ENCODE measurements around the gene NEMP2. TPM values are rescaled to one million over a fixed set of nuclear protein-coding genes. Genes with fewer than 3 reads are reported as not detected.

Gene NEMP2
- polyA plus RNA-seq, 1 donor (not counting 4 experiments of a cell fraction or from before 2014, with no cell fraction given): 2.1 TPM

DNA sequence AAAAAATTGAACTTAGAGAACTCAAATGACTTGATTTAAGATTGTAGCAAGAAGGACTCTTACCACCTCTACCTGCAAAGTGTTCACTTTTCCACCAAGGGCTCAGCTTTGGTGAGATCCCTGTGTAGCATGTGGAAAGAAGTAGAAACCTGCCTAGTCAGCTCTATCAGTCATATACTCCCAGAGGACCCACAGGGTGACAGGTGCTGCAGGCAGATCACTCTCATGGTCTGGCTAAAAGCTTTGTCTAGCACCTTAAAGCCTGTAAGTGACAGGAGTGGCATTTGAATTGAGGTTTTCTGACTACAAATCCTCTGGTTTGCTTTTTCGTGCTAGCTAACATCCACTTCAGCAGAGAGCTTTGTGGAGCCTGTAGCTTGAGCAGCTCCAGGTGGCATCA lies 18.7 kb upstream of the NEMP2 start:
- H3K9me1 ChIP-seq (ENCODE audit: control insufficient read depth, extremely low read depth, insufficient read depth, low read length): no peaks in the 10 kb centered on the region
- H3K4me3 ChIP-seq (ENCODE audit: control insufficient read depth in 2 of 3, extremely low read depth in 1 of 3, insufficient read depth in 2 of 3, low read depth in 1 of 3, low read length in 3 of 3): no peak overlapping the region
- no peak overlapping the region for H2AFZ ChIP-seq (ENCODE audit: control insufficient read depth, low read length)
- no peaks in the 10 kb centered on the region for H3K27me3 ChIP-seq (ENCODE audit: control insufficient read depth, extremely low read depth, insufficient read depth, low read length)
- H3K79me2 ChIP-seq (ENCODE audit: control insufficient read depth, insufficient read depth, low read length): no peaks in the 10 kb centered on the region
- no peak for TF ChIP-seq EZH2 (IDR thresholded peaks at IDR 0.05; ENCODE audit: low read length)
- TF ChIP-seq, protein P1, sequence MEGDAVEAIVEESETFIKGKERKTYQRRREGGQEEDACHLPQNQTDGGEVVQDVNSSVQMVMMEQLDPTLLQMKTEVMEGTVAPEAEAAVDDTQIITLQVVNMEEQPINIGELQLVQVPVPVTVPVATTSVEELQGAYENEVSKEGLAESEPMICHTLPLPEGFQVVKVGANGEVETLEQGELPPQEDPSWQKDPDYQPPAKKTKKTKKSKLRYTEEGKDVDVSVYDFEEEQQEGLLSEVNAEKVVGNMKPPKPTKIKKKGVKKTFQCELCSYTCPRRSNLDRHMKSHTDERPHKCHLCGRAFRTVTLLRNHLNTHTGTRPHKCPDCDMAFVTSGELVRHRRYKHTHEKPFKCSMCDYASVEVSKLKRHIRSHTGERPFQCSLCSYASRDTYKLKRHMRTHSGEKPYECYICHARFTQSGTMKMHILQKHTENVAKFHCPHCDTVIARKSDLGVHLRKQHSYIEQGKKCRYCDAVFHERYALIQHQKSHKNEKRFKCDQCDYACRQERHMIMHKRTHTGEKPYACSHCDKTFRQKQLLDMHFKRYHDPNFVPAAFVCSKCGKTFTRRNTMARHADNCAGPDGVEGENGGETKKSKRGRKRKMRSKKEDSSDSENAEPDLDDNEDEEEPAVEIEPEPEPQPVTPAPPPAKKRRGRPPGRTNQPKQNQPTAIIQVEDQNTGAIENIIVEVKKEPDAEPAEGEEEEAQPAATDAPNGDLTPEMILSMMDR (optimal IDR thresholded peaks at IDR 0.05 in 1 of 3, IDR thresholded peaks at IDR 0.05 in 1 of 3, conservative IDR thresholded peaks at IDR 0.05 in 1 of 3; ENCODE audit: extremely low read depth in 1 of 3, insufficient read depth in 2 of 3, low read length in 3 of 3): no peak
- no peaks in the 10 kb centered on the region for H4K20me1 ChIP-seq (ENCODE audit: control insufficient read depth, extremely low read depth, insufficient read depth, low read length)
- no peaks in the 10 kb centered on the region for H3K9me3 ChIP-seq (ENCODE audit: control insufficient read depth, low read depth, low read length)
- H3K9ac ChIP-seq (ENCODE audit: control insufficient read depth, extremely low read depth, insufficient read depth, low read length): no peak overlapping the region
- dilution Hi-C loops (cut with MboI; ENCODE audit: extremely low pct_ligation_motif_present, low sequenced_read_pairs): no loop called here
- FAIRE-seq (no peak), DNase-seq (ENCODE audit: low read depth, low spot score) (no peak)
- H3K36me3 ChIP-seq (ENCODE audit: control insufficient read depth in 2 of 2, extremely low read depth in 1 of 2, insufficient read depth in 2 of 2, low read length in 2 of 2): no peaks in the 10 kb centered on the region
- peaks cover 2% of the 10 kb centered on the region for H3K4me1 ChIP-seq (ENCODE audit: control insufficient read depth, extremely low read depth, insufficient read depth, low read length)
- no peak overlapping the region for H3K4me2 ChIP-seq (ENCODE audit: control insufficient read depth, extremely low read depth, insufficient read depth, low read depth, low read length)
- H3K27ac ChIP-seq (ENCODE audit: control insufficient read depth, insufficient read depth, low read length): no peak overlapping the region

DNA sequence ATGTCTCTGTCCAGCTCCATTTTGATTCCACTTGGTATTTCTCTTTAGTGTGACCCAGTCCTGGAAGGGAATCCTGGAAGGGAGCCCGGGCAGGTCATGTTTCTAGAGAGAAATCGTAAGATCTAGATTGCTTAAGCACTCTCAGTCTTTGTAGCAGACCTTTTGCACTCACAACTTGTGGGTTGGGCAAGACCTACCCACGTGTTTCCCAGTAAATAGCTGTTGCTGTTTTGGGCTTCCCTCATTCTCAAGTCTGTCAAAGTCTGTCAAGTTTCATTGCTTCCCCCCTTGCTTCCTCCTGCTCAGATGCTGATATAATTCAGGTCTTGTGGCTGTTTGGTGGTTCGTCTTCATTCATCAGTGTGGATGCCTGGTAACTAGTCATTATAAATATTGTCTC lies 17.4 kb upstream of the NEMP2 start:
- Histone ChIP-seq H4K20me1 (ENCODE audit: control insufficient read depth, extremely low read depth, insufficient read depth, low read length) (no peaks in the 10 kb centered on the region), H3K9ac (ENCODE audit: control insufficient read depth, extremely low read depth, insufficient read depth, low read length) (no peak overlapping the region), H3K36me3 (ENCODE audit: control insufficient read depth in 2 of 2, extremely low read depth in 1 of 2, insufficient read depth in 2 of 2, low read length in 2 of 2) (no peaks in the 10 kb centered on the region), H3K9me3 (ENCODE audit: control insufficient read depth, low read depth, low read length) (no peaks in the 10 kb centered on the region), H3K27ac (ENCODE audit: control insufficient read depth, insufficient read depth, low read length) (no peak overlapping the region), H3K4me2 (ENCODE audit: control insufficient read depth, extremely low read depth, insufficient read depth, low read depth, low read length) (no peak overlapping the region), H3K27me3 (ENCODE audit: control insufficient read depth, extremely low read depth, insufficient read depth, low read length) (no peaks in the 10 kb centered on the region), H3K4me3 (ENCODE audit: control insufficient read depth in 2 of 3, extremely low read depth in 1 of 3, insufficient read depth in 2 of 3, low read depth in 1 of 3, low read length in 3 of 3) (no peak overlapping the region), H2AFZ (ENCODE audit: control insufficient read depth, low read length) (no peak overlapping the region), H3K4me1 (ENCODE audit: control insufficient read depth, extremely low read depth, insufficient read depth, low read length) (peaks cover 13% of the 10 kb centered on the region), H3K79me2 (ENCODE audit: control insufficient read depth, insufficient read depth, low read length) (no peaks in the 10 kb centered on the region), H3K9me1 (ENCODE audit: control insufficient read depth, extremely low read depth, insufficient read depth, low read length) (no peaks in the 10 kb centered on the region)
- FAIRE-seq: no peak
- TF ChIP-seq EZH2 (IDR thresholded peaks at IDR 0.05; ENCODE audit: low read length): no peak
- TF ChIP-seq, protein P1 (optimal IDR thresholded peaks at IDR 0.05 in 1 of 3, IDR thresholded peaks at IDR 0.05 in 1 of 3, conservative IDR thresholded peaks at IDR 0.05 in 1 of 3; ENCODE audit: extremely low read depth in 1 of 3, insufficient read depth in 2 of 3, low read length in 3 of 3): no peak
- dilution Hi-C loops (cut with MboI; ENCODE audit: extremely low pct_ligation_motif_present, low sequenced_read_pairs): no loop called here
- no peak for DNase-seq (ENCODE audit: low read depth, low spot score)
